ENCODE measurements around the gene GUCY2C.

The GUCY2C gene

GRCh38 chr12:14575585-14575984 is 120.8 kb downstream of the GUCY2C start:
- no peak for TF ChIP-seq CTCF (IDR thresholded peaks at IDR 0.05; ENCODE audit: poor library complexity, severe bottlenecking)
- H3K36me3 ChIP-seq (ENCODE audit: low read depth): no peaks in the 10 kb centered on the region
- H3K27ac ChIP-seq (ENCODE audit: poor library complexity, severe bottlenecking): no peak overlapping the region

GRCh38 chr12:14573118-14573517 is 123.3 kb downstream of the GUCY2C start:
- Histone ChIP-seq H3K27ac (ENCODE audit: poor library complexity, severe bottlenecking) (no peak overlapping the region), H3K27me3 (ENCODE audit: insufficient read depth, poor library complexity, severe bottlenecking) (no peaks in the 10 kb centered on the region), H3K36me3 (ENCODE audit: low read depth) (no peaks in the 10 kb centered on the region), H3K4me1 (ENCODE audit: insufficient read depth, poor library complexity, severe bottlenecking) (no peaks in the 10 kb centered on the region), H3K4me3 (ENCODE audit: severe bottlenecking) (no peak overlapping the region), H3K9me3 (ENCODE audit: severe bottlenecking) (no peaks in the 10 kb centered on the region)
- no peak for TF ChIP-seq CTCF (IDR thresholded peaks at IDR 0.05; ENCODE audit: poor library complexity, severe bottlenecking)
- DNase-seq (ENCODE audit: low spot score) (no peak), ATAC-seq (ENCODE audit: low read depth) (no peak)

More at GRCh38 chr12:14575585-14575984, 120.8 kb downstream of the GUCY2C start:
- Histone ChIP-seq H3K4me1 (ENCODE audit: insufficient read depth, poor library complexity, severe bottlenecking) (no peaks in the 10 kb centered on the region), H3K9me3 (ENCODE audit: severe bottlenecking) (no peaks in the 10 kb centered on the region), H3K4me3 (ENCODE audit: severe bottlenecking) (no peak overlapping the region), H3K27me3 (ENCODE audit: insufficient read depth, poor library complexity, severe bottlenecking) (no peaks in the 10 kb centered on the region)
- DNase-seq (ENCODE audit: low spot score) (no peak), ATAC-seq (ENCODE audit: low read depth) (no peak)

- Histone ChIP-seq H3K27ac (ENCODE audit: poor library complexity, severe bottlenecking) (no peak overlapping the region), H3K27me3 (ENCODE audit: insufficient read depth, poor library complexity, severe bottlenecking) (no peaks in the 10 kb centered on the region), H3K9me3 (ENCODE audit: severe bottlenecking) (no peaks in the 10 kb centered on the region), H3K4me3 (ENCODE audit: severe bottlenecking) (no peak overlapping the region), H3K4me1 (ENCODE audit: insufficient read depth, poor library complexity, severe bottlenecking) (no peaks in the 10 kb centered on the region), H3K36me3 (ENCODE audit: low read depth) (no peaks in the 10 kb centered on the region)
- ATAC-seq (ENCODE audit: low read depth) (no peak), DNase-seq (ENCODE audit: low spot score) (no peak)
- TF ChIP-seq CTCF (IDR thresholded peaks at IDR 0.05; ENCODE audit: poor library complexity, severe bottlenecking): no peak
Measured at GRCh38 chr12:14572401-14572800, 124.0 kb downstream of the GUCY2C start.

GRCh38 chr12:14571779-14572178 is 124.6 kb downstream of the GUCY2C start:
- no peaks in the 10 kb centered on the region for H3K9me3 ChIP-seq (ENCODE audit: severe bottlenecking)
- no peak for TF ChIP-seq CTCF (IDR thresholded peaks at IDR 0.05; ENCODE audit: poor library complexity, severe bottlenecking)
- no peaks in the 10 kb centered on the region for H3K36me3 ChIP-seq (ENCODE audit: low read depth)
- H3K27ac ChIP-seq (ENCODE audit: poor library complexity, severe bottlenecking): no peak overlapping the region
- no peaks in the 10 kb centered on the region for H3K4me1 ChIP-seq (ENCODE audit: insufficient read depth, poor library complexity, severe bottlenecking)
- DNase-seq (ENCODE audit: low spot score): no peak
- no peaks in the 10 kb centered on the region for H3K27me3 ChIP-seq (ENCODE audit: insufficient read depth, poor library complexity, severe bottlenecking)
- no peak overlapping the region for H3K4me3 ChIP-seq (ENCODE audit: severe bottlenecking)
- no peak for ATAC-seq (ENCODE audit: low read depth)

DNA sequence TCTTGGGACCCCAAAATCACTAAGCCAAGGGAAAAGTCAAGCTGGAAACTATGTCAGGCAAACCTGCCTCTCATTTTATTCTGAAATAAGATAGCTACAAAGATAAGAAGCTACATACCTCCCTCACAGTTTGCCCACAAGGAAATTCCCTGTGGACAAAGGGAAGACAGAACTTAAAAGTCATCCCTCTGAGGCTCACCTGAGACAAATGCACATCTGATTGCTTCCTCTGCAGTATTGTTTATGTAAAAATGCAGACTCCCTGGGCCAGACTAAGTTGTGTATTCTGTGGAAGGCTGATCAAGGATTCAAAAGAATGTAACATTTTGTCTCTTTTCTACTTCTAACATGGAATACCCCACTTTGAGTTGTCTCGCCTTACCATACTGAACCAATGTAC is 126.2 kb downstream of the GUCY2C start:
- Histone ChIP-seq H3K9me3 (ENCODE audit: severe bottlenecking) (no peaks in the 10 kb centered on the region), H3K27me3 (ENCODE audit: insufficient read depth, poor library complexity, severe bottlenecking) (no peaks in the 10 kb centered on the region), H3K27ac (ENCODE audit: poor library complexity, severe bottlenecking) (no peak overlapping the region), H3K4me3 (ENCODE audit: severe bottlenecking) (no peak overlapping the region), H3K36me3 (ENCODE audit: low read depth) (no peaks in the 10 kb centered on the region), H3K4me1 (ENCODE audit: insufficient read depth, poor library complexity, severe bottlenecking) (no peaks in the 10 kb centered on the region)
- ATAC-seq (ENCODE audit: low read depth) (no peak), DNase-seq (ENCODE audit: low spot score) (no peak)
- TF ChIP-seq CTCF (IDR thresholded peaks at IDR 0.05; ENCODE audit: poor library complexity, severe bottlenecking): no peak
